Right lobe of liver (tissue), 4 donors: ENCODE data around the gene EFNA3.

Source experiments
- CTCF ChIP-seq, 4 donors: fragments of 200-600 bp in 3 of 4; fragments of 450-650 bp in 1 of 4; IDR thresholded peaks; one replicate each; pipeline versions ENCODE4 v1.5.1 to v1.8.0; 2016 to 2022; ENCODE audit warnings: antibody characterized with exemption in 4 of 4, mild to moderate bottlenecking in 2 of 4
- POLR2A ChIP-seq: fragments of 450-650 bp; IDR thresholded peaks from one replicate; pipeline ENCODE4 v1.6.1; 2017; ENCODE audit warnings: antibody characterized with exemption, mild to moderate bottlenecking
- donor health status: DM: no; HTN: no; CAD: no.
- donor health status: DM: no; HTN: no; CAD: no.
- donor health status: DM: no; HTN: yes; CAD: no.

DNA sequence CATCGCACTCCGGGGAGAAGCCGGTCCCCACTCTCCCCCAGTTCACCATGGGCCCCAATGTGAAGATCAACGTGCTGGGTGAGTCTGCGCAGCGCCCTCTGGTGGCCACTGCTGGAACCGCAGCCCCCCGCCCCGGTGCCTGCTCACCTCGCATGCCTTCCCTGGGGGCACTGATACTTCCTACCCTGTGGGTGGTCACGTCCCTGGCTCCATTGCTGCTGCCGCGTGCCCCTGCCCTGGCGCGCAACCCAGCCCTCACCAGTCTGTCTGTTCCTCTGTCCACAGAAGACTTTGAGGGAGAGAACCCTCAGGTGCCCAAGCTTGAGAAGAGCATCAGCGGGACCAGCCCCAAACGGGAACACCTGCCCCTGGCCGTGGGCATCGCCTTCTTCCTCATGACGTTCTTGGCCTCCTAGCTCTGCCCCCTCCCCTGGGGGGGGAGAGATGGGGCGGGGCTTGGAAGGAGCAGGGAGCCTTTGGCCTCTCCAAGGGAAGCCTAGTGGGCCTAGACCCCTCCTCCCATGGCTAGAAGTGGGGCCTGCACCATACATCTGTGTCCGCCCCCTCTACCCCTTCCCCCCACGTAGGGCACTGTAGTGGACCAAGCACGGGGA, 7.6 kb downstream of the EFNA3 start:
- peak; percentile 94 to 98 (median 96) for TF ChIP-seq CTCF (IDR thresholded peaks at IDR 0.05)
- no peak for TF ChIP-seq POLR2A
